Measurements from ENCODE around the gene TMLHE. TPM values are rescaled to one million over a fixed set of nuclear protein-coding genes. Genes with fewer than 3 reads are reported as not detected.

Gene TMLHE
- total RNA-seq (2014; rRNA removed; shearing (Covaris generic)) = 10.1 and 15.7 TPM in 2 replicates
- polyA plus RNA-seq (2016; fragmentation: Nextera tagmentation; extraction: Ambion mirVana) = 9.3 and 9.6 TPM in 2 replicates
- long read RNA-seq, partial matches to known transcripts = 0 of 5 reads
- long read RNA-seq, other reads (novel, unspliced or antisense) = 0 of 5 reads

GRCh38 chrX:155612312-155613224 is at the start of gene TMLHE, which contains the start of gene SPRY3:
TSS of gene TMLHE (minus strand) at chrX:155612952. CDS start at chrX:155545276, 67,676 bp downstream.
TSS of gene SPRY3 (plus strand) at chrX:155612586.
- H4K20me1 ChIP-seq (replicated peaks; ENCODE audit: insufficient read depth) = no peaks in the 10 kb centered on the region
- H3K27ac Mint-ChIP-seq = peak within 1 kb of the TSS; percentile 93; the same call in 1 of the 2 replicates
- peaks cover 28% of the 10 kb centered on the region for H3K79me2 ChIP-seq (replicated peaks; ENCODE audit: insufficient read depth)
- H2AFZ ChIP-seq = peak within 1 kb of the TSS; percentile 74
- peak; percentile 99 for ATAC-seq
- H3F3A ChIP-seq (replicated peaks; ENCODE audit: low read depth) = no peaks in the 10 kb centered on the region
- H3K4me3 Mint-ChIP-seq = peak within 1 kb of the TSS; percentile 89
- DNase-seq (ENCODE audit: low spot score) = peak; percentile 67
- H3K27me3 Mint-ChIP-seq (ENCODE audit: insufficient read depth, low read depth, poor library complexity) = peaks cover 3% of the 10 kb centered on the region
- H3K4me2 ChIP-seq = peak within 1 kb of the TSS; percentile 86
- no peaks in the 10 kb centered on the region; the same call in 2 of the 3 replicates for H3K36me3 Mint-ChIP-seq (ENCODE audit: low read depth)
- H3K36me3 ChIP-seq (ENCODE audit: insufficient read depth) = no peaks in the 10 kb centered on the region
- no peaks in the 10 kb centered on the region for H3K27me3 ChIP-seq (ENCODE audit: insufficient read depth)
- H3K9me2 ChIP-seq (ENCODE audit: insufficient read depth) = no peaks in the 10 kb centered on the region
- H3K4me1 Mint-ChIP-seq = peaks cover 3% of the 10 kb centered on the region
- H3K27ac ChIP-seq (ENCODE audit: low read depth) = no peak within 1 kb of the TSS
- H3K9me3 Mint-ChIP-seq = no peaks in the 10 kb centered on the region
- peak within 1 kb of the TSS; percentile 70 for H3K4me3 ChIP-seq
- H3K4me1 ChIP-seq (ENCODE audit: insufficient read depth) = peaks cover 9% of the 10 kb centered on the region; the same call in 1 of the 2 replicates
- TF ChIP-seq JUNB (IDR thresholded peaks at IDR 0.05; ENCODE audit: unreplicated experiment) = no peak
- no peak for TF ChIP-seq STAT1 (IDR thresholded peaks at IDR 0.05; ENCODE audit: unreplicated experiment)
- no peak for TF ChIP-seq CTCF (conservative IDR thresholded peaks at IDR 0.05; ENCODE audit: low read depth in 2 of 2)
- TF ChIP-seq NANOG (IDR thresholded peaks at IDR 0.05; ENCODE audit: borderline replicate concordance) = no peak
- no peak for TF ChIP-seq ZNF462 (CRISPR knock-in tag; IDR thresholded peaks at IDR 0.05)
- TF ChIP-seq POLR2AphosphoS5 (IDR thresholded peaks at IDR 0.05; ENCODE audit: low read depth) = no peak; the same call in none of the 2 replicates
- no peak for TF ChIP-seq EZH2 (IDR thresholded peaks at IDR 0.05; ENCODE audit: low read depth, unreplicated experiment)
- TF ChIP-seq ZNF331 (CRISPR knock-in tag; IDR thresholded peaks at IDR 0.05; ENCODE audit: low read depth) = no peak
- no peak for TF ChIP-seq REST (IDR thresholded peaks at IDR 0.05; ENCODE audit: unreplicated experiment)
- TF ChIP-seq EZH2phosphoT487 (IDR thresholded peaks at IDR 0.05; ENCODE audit: unreplicated experiment) = no peak
- no peak for TF ChIP-seq ZNF114 (CRISPR knock-in tag; IDR thresholded peaks at IDR 0.05)
- no peak for TF ChIP-seq CREB1 (CRISPR knock-in tag; IDR thresholded peaks at IDR 0.05; ENCODE audit: low read depth)
- TF ChIP-seq ETS1 (IDR thresholded peaks at IDR 0.05) = no peak

Data from GM23338 (cell line).